ENCODE data around the gene SPEN. TPM values are rescaled to one million over a fixed set of nuclear protein-coding genes. Genes with fewer than 3 reads are reported as not detected.
A peak's percentile ranks its signal among the peaks of the same experiment; 100 is the strongest.

SPEN gene
- total RNA-seq, 1 donor from 2014 or later, result 20.8 TPM

DNA sequence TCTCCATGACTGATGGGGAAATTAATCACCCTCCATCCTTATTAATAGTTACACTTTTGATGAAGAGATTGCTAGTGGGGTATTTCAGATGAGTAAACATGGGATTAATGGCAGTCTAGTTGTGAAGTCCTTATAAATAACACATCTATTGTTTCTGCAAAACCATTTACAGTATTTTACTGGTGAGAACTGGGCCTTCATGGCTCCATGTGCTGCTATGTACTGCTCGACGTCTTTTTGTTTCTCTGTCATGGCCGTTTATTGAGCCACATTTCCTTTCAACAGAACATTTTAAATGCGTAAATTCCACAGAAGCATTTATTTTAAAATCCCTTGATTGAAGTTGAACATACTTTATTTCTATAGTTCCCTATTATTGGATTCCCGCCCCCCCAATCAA lies 34.5 kb downstream of the SPEN start:
- Histone ChIP-seq H3K4me1 (peaks cover 51% of the 10 kb centered on the region), H3K27me3 (ENCODE audit: low read depth) (no peaks in the 10 kb centered on the region), H3K27ac (replicated peaks) (no peak overlapping the region), H3K9me3 (replicated peaks) (no peaks in the 10 kb centered on the region), H3K36me3 (peaks cover 5% of the 10 kb centered on the region), H3K4me3 (no peak overlapping the region)
- intact Hi-C loops (cut with micrococcal nuclease), result no loop called here
- TF ChIP-seq, protein P1, sequence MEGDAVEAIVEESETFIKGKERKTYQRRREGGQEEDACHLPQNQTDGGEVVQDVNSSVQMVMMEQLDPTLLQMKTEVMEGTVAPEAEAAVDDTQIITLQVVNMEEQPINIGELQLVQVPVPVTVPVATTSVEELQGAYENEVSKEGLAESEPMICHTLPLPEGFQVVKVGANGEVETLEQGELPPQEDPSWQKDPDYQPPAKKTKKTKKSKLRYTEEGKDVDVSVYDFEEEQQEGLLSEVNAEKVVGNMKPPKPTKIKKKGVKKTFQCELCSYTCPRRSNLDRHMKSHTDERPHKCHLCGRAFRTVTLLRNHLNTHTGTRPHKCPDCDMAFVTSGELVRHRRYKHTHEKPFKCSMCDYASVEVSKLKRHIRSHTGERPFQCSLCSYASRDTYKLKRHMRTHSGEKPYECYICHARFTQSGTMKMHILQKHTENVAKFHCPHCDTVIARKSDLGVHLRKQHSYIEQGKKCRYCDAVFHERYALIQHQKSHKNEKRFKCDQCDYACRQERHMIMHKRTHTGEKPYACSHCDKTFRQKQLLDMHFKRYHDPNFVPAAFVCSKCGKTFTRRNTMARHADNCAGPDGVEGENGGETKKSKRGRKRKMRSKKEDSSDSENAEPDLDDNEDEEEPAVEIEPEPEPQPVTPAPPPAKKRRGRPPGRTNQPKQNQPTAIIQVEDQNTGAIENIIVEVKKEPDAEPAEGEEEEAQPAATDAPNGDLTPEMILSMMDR (IDR thresholded peaks at IDR 0.05; ENCODE audit: borderline replicate concordance), result no peak
- DNase-seq, result no peak

DNA sequence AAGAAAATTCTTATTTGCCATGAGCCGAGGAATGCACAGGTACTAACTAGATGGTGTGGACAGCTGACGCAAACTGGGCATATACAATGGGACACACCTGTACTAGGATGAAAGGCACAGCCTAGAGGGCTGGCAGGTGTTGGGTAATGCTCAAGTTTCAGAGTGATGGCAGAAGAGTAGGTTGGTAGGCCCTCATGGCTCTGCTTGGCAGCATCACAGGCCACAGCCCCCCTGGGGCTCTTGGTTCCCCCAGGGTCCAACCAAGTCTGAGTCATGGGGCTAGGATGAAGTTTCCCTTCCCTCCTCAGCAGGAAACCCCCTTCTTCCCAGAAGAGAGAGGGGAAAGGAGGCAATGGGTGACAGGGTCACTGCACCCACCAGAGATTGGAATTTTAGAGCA lies 35.2 kb downstream of the SPEN start:
- DNase-seq, result no peak
- TF ChIP-seq, protein P1 (IDR thresholded peaks at IDR 0.05; ENCODE audit: borderline replicate concordance), result no peak
- Histone ChIP-seq H3K27ac (replicated peaks) (peak overlapping the region; percentile 41), H3K27me3 (ENCODE audit: low read depth) (no peaks in the 10 kb centered on the region), H3K36me3 (no peaks in the 10 kb centered on the region), H3K9me3 (replicated peaks) (no peaks in the 10 kb centered on the region), H3K4me1 (peaks cover 58% of the 10 kb centered on the region), H3K4me3 (no peak overlapping the region)
- intact Hi-C loops (cut with micrococcal nuclease), result no loop called here

DNA sequence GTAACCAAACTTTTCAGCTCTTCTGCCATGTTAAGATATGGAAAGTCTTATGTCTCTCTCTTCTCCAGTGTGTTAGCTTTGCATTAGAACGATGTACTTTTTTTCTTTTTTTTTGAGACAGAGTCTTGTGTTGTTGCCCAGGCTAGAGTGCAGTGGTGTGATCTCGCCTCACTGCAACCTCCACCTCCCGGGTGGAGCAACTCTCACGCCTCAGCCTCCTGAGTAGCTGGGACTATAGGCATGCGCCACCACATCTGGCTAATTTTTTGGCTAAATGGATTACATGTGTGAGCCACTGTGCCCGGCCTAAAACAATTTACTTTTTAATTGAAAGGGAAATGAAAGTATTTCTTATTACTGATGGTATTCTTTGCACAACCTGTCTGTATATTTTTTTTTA lies 35.8 kb downstream of the SPEN start:
- Histone ChIP-seq H3K27me3 (ENCODE audit: low read depth) (no peaks in the 10 kb centered on the region), H3K27ac (replicated peaks) (peak overlapping the region; percentile 41), H3K9me3 (replicated peaks) (no peaks in the 10 kb centered on the region), H3K4me1 (peaks cover 65% of the 10 kb centered on the region), H3K36me3 (no peaks in the 10 kb centered on the region), H3K4me3 (no peak overlapping the region)
- TF ChIP-seq, protein P1 (IDR thresholded peaks at IDR 0.05; ENCODE audit: borderline replicate concordance), result no peak
- no peak for DNase-seq
- intact Hi-C loops (cut with micrococcal nuclease), result no loop called here

DNA sequence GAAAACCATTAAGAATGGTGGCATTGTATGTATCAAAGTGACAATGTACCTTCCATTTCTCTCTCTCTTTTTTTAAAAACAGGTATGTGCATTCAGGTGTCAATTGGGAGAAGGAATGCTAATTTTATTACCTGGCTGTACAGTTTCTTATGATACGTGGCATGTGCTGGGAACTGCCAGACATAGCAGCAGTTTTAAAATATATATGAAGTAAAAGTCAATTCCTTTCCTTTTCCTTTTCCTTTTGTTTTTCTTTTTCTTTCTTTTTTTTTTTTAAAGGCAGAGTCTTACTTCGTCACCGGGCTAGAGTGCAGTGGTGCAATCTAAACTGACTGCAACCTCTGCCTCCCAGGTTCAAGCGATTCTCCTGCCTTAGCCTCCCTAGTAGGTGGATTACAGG lies 37.0 kb downstream of the SPEN start:
- intact Hi-C loops (cut with micrococcal nuclease), result no loop called here
- H3K27me3 ChIP-seq (ENCODE audit: low read depth), result no peaks in the 10 kb centered on the region
- TF ChIP-seq, protein P1 (IDR thresholded peaks at IDR 0.05; ENCODE audit: borderline replicate concordance), result no peak
- no peaks in the 10 kb centered on the region for H3K9me3 ChIP-seq (replicated peaks)
- DNase-seq, result no peak
- peak overlapping the region; percentile 94 for H3K27ac ChIP-seq (replicated peaks)
- peaks cover 67% of the 10 kb centered on the region for H3K4me1 ChIP-seq
- no peaks in the 10 kb centered on the region for H3K36me3 ChIP-seq
- H3K4me3 ChIP-seq, result no peak overlapping the region

DNA sequence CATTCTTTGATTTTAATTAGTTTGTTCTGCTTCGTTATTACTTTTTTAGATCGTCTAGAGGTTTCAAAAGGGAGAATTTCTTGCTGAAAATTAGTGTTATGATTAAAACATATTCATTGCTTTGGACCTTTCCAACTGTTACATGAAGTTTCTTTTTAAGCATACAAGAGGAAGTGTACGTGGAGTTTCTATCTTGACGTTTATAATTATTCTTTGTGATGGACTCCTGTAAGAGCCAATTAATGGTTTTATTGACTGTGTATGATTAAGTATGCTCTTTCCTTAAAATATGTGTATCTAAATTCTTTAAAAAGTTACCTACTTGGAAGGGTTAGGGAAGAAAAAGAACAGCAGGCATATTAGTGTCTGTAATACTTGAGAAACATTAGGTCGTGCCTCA lies 37.8 kb downstream of the SPEN start:
- intact Hi-C loops (cut with micrococcal nuclease), result no loop called here
- no peaks in the 10 kb centered on the region for H3K36me3 ChIP-seq
- DNase-seq, result no peak
- peak overlapping the region; percentile 94 for H3K27ac ChIP-seq (replicated peaks)
- H3K9me3 ChIP-seq (replicated peaks), result no peaks in the 10 kb centered on the region
- H3K4me3 ChIP-seq, result peak overlapping the region; percentile 61
- H3K27me3 ChIP-seq (ENCODE audit: low read depth), result no peaks in the 10 kb centered on the region
- H3K4me1 ChIP-seq, result peaks cover 67% of the 10 kb centered on the region
- TF ChIP-seq, protein P1 (IDR thresholded peaks at IDR 0.05; ENCODE audit: borderline replicate concordance), result no peak

All from left ventricle myocardium inferior (tissue), 1 donor.